DMS79 (cell line): Measurements from ENCODE around the gene ZNF664.

ENCODE experiments used
- DNase-seq: peaks from one replicate; lab custom pipeline; 2025; lab: John Stamatoyannopoulos, UW

Gene ZNF664

GRCh38 chr12:123958876-123959275, 14.1 kb upstream of the ZNF664 start:
- DNase-seq: no peak

DNA sequence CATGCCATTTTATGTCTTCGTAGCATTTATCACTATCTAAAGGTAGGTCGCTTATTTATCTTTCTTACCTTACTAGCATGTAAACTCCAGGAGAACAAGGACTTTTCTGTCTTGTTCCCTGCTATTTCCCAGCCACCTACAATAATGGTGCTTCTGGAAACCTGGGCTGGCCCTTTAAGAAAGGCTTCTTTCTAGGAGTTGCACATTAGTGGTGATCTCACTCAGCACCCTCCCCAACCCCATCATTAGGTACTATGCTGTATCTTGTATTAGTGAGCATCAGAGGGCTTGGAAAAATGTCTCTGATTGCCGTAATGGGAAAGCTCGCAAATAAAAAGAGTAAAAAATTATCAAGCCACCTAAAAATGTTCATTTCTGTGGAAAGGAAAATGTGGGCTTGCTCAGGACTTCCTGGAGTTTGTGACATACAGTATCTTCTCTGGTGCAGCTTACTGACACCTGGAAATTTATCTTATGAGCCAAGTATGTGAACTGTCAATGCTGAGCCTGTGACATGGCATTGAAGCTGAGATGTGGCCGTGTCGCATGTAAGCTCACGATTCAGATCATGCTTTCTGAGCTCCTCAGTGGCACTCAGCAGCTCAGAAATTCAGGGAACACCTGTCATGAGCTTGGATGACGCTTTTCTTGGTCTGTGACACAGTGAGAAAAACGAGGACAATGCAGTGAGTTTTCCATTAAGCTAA, 12.8 kb upstream of the ZNF664 start:
- DNase-seq: no peak

GRCh38 chr12:123960856-123961255, 12.2 kb upstream of the ZNF664 start:
- DNase-seq: no peak

GRCh38 chr12:123961585-123962345, 11.2 kb upstream of the ZNF664 start:
- DNase-seq: no peak

DNA sequence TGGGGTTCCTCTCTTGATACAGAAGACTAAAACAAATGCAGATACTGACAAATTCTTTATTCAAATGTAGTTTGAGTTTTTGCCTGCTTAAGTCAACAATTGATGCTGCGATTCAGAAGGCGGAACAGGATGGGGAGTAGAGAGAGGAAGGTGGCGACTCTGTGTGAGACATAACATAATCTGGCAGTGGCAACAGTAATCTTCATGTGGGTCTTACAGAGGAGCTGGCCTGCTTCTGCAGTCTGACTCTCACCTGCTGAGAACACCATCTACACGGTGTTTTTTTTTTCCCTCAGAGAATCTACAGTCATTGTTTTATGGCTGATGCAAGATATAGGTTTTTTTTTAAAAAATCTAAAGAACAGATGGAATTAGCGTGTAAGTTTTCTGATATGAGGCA, 10.5 kb upstream of the ZNF664 start:
- DNase-seq: no peak

DNA sequence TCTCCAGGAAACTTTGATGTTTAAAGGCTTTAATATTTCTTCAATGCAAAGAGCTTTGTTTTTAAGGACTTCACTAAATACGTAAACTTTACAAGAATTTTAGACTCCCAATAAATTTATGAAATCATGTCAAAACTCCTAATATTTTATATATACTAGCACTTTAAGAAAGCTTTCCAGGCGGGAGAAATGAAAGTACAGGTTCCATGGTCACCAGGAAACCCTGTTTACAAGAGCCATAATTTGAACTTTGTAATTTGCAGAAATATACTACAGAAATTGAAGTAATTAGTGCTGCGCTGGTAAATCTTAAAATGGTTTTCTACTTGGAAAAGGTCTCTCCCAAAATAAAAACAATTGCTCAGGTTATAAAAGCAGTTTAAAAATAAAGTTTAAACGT, 9.2 kb upstream of the ZNF664 start:
- no peak for DNase-seq

DNA sequence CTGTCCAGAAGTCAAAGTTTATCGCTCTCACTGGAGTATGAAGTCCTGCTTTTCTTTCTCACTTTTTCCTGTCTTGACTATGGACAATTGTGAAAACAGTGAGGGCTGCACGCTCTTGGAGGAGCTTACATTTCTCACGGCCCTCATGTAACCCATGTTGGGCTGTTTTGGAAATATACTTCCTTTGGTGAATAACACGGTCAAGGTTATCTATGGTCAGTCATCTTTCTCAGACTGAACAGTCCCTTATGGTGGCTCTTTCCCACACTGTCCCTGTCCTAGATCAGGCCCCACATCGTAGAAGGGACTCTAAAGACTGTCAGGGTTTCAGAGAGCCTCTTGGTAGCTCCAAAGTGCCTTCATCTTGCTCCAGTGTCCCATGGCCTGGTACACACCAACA, 7.6 kb upstream of the ZNF664 start:
- no peak for DNase-seq

GRCh38 chr12:123966596-123966995, 6.4 kb upstream of the ZNF664 start:
- no peak for DNase-seq

DNA sequence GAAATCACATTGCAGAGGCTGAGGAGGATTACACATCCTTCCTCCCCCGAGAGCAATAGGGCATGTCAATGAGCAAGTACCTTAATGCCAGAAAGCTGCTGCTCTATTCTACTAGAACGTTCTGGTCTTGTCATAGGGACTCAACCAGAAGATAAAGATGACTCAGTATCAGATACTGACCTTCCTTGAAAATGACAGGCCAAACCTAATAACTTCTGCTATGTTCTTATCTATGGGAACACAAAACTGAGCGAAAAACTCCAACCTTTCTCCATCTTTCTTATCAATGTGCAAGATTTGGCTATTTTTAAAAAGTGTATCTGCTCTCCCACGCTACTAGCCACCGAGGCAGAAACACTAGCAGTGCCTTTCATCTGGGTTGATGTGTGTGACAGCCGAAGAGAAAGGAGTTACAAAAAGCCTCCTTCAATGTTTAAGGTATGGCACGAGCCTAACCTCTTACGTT, 5.9 kb upstream of the ZNF664 start:
- DNase-seq: no peak

- no peak for DNase-seq
These were observed 1.6 kb upstream of the ZNF664 start for GRCh38 chr12:123971449-123971769.

DNA sequence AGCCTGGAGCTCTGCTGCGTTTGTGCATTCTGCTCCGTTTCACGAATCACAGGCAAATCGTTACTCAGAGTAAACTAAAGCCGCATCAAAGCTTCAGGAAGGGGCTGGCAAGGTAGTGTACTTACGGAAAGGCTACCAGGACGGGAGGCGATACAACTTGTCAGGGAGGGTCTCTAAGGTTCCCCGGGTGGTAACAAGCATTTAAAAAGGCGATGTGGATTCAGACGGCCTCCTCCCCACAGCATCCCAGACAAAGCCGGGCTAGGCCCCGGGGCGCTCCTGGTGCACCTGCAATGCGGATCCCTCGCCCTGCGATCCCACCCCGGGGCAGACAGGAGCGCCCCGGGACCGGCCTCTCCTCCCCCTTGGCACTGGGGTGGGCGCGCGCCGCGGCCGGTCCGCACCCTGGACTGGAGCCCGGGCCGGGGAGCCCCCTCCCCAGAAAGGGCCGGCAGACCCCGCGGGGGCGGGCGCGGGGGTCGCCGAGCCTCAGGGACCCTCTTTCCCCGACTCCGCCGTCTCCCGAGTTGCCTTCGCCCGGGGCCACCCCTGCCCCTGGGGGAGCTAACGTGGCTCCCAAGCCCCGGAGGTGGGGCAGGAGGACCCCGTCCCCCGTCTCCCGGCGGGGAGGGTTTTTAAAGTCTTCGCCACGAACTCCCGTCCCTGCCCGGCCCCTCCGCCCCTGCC, 1.1 kb upstream of the ZNF664 start:
- no peak for DNase-seq

DNA sequence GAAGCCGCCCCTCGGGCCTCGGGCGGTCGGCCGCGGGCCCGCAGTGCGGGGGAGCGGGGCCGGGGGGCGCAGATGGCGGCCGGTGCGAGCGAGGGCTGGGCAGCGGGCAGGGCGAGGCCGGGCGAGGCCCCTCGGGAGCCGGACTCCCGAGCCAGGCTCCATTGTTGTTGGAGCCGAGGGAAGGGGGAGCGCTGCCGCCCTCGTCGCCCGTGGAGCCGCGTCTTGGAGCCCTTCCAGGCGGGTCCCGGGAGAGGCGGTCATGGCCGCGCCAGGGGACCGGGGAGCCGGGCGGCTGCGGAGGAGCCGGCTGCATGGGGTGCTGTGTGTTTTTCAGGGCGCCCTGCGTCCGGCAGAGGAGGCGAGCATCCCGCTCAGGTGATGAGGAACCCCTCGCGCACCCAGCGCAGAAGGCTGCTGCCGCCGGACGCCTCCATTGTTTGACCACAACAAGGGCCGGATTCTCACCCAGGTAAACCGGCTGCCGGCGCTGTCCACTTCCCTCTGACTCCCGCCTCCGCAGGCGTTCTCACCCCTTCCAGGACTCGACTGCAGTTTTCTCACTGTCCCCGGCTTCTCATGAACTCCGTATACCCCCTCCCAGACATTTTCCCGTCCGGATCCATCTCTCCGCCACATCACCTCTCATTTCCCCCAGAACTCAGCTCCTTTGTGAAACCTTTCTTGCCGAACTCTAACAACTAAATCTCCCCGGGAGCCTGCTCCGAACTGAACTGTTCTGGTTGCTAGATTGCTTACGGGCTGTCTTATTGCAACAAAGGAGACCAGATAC, 732 bp downstream of the ZNF664 start:
- peak; percentile 7 for DNase-seq

GRCh38 chr12:123976227-123976826, 3.3 kb downstream of the ZNF664 start:
- no peak for DNase-seq

DNA sequence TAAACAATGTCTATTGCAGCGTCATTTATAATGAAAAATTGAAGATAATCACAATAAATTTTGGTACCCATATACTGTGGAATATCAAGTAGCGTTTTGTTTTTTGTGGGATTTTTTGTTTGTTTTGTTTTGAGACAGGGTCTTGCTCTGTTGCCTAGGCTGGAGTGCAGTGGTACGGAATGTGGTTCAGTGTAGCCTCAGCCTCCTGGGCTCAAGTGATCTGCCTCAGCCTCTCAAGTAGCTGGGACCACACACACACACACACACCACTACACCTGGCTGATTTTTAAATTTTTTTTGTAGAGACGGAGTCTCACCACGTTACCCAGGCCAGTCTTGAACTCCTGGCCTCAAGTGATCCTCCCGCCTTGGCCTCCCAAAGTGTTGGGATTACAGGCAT, 6.6 kb downstream of the ZNF664 start:
- DNase-seq: no peak

- DNase-seq: no peak
These were observed 9.3 kb downstream of the ZNF664 start for GRCh38 chr12:123982269-123982668.

DNA sequence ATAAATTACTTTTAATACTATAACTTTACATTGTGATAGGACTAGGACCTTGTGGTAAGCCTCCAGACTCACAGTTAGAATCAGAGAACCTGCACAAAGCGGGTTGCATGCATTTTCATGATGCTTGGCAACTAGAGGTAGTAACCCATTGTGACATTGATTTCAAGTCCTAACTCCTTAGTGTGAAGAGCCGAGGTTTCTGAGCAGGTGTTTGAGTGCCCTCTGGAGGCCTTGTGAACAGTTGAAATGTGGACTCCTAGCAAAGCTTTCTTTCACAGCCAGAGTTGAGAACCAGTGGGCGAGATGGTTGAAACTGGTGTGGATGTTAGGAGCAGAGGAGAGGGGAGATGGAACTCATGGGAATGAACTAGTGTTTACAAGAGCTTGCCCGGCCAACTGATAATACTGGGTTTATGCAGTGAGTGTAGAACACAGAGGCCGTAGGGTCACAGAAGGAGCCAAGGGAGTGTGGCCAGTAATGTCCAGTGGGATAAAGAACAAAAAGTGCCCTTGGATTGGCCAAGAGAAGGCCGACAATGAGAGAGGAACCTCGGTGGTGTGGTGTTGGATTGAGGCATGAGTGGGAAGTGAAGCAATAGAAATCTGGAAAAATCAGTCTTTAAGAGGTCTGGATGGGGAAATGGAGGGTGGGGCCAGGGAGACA, 10.9 kb downstream of the ZNF664 start:
- DNase-seq: no peak

- DNase-seq: no peak
These were observed 11.9 kb downstream of the ZNF664 start for GRCh38 chr12:123984903-123985302.

DNA sequence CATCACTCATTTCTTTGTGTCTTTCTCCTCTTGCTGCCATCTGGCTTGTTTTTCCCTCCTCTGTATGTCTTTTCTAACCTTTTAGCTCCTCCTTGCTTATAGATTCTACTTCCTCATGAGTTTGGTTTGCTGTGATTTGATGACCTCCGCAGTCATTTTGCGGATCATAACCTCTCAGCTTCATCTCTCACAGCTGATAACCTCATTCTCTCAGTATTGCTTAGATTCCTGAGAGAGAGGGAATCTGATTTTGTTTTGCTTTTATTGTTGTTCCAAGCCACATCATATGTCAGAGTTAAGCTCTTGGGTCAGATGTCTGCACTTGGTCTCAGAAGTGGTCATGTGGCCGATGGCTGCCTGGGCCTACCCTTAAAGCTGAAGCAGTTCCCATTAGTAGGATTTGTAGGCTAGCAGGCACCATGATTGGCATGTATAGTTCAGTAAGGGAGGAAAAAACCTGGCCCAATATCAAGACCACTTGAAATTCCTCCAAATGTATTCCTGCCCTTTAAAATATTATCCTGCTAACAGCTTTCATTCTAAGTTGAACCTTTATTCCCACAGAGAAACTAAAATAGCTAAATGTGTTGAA, 13.5 kb downstream of the ZNF664 start:
- no peak for DNase-seq

DNA sequence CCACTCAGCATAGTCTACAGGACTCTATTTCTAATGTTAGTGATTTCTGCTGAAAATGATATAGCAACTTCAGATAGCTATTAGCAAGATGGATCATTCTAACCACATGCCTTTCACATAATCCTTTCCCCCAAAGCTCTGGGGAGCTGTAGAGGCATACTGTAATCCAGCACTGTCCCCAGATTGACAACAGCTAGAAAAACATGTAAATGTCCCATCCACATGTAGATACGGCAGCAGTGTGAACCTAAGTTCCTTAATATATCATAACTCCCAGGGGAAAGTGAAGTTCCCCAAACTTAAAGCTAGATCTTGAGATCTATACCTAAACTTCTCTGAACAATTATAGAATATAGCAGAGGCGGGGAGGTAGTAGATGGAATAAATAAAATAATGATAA, 14.0 kb downstream of the ZNF664 start:
- DNase-seq: no peak

DNA sequence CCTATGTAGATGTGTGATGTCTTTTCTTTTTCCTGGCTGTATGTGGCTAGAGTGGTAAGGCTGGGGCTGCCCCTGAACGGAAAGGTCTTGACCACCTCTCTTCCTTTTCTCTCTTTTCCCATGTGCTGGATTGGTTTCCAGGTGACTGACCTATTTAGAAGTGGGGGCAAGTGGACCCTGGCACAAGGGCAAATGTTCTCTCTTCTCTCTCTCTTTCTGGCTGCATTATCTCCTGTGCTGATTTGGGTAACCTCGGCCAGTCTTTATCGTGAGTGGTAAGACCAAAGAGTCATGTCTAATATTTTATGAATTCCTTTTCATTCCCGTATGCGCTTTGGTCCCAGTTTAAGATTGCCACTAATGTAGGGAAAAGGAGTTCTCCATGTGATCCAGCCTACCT, 16.2 kb downstream of the ZNF664 start:
- no peak for DNase-seq

GRCh38 chr12:123989753-123990152, 16.7 kb downstream of the ZNF664 start:
- DNase-seq: no peak
